Measurements from ENCODE around the gene TRO. TPM values are rescaled to one million over a fixed set of nuclear protein-coding genes. Genes with fewer than 3 reads are reported as not detected.

The TRO gene
- total and polyA plus RNA-seq, 2 of the 13 experiments (the other 11 are each of a cell fraction or from before 2014, with no cell fraction given) = 13.8 to 25.4 TPM

DNA sequence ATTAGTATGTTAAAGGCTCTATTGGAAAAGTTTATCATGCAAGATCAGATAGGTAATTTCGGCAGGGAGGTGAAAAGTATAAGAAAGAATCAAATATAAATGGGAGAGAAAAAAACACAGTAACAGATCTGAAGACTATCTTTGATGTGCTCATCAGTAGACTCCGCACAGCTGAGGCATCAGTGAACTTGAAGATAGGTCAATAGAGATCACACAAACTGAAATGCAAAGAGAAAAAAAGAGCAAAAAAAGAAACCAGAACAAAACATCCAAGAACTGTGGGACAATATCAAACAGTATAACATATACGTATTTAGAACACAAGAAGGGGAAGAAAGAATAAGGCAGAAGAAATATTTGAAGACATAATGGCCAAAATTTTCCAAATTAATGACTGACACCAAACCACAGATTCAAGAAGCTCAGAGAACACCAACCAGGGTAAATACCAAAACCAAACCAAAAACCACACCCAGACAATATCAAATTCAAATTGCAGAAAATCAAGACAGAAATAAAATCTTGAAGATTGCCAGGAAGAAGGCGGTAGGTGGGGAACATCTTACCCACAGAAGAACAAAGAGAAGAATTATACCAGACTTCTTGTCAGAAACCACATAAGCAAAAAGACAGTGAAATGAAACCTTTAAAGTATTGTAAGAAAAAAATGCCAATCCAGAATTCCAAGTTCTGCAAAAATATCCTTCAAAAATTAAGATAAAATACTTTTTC, 44.3 kb downstream of the TRO start (continued):
- TF ChIP-seq ZMYM2 (CRISPR knock-in tag; IDR thresholded peaks at IDR 0.05) = no peak

DNA sequence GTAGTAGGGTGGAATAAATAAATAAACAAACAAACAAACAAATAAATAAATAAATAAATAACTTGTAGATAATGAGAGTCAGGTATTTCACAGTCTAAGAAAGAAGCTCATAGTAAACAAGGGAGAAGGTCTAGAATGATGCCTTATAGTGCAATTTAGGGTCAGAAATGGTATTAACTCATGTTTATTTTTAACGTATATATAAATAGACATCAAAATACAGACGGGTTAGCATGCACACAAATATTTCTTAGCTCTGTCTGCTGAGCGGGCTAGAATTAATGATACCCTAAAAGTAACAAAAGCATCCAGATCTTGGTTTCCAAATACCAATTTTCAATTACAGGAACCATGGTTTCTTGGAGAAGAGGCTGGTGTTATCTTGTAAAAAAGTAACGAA, 56.8 kb downstream of the TRO start:
- H3K36me3 ChIP-seq (replicated peaks in 1 of 2; ENCODE audit: control insufficient read depth in 1 of 2, insufficient read depth in 2 of 2, low read length in 2 of 2) = no peaks in the 10 kb centered on the region
- peaks cover 17% of the 10 kb centered on the region; the same call in 1 of the 2 replicates for H3K4me1 ChIP-seq (ENCODE audit: insufficient read depth, low read length)
- DNase-seq (ENCODE audit: low spot score) (no peak), FAIRE-seq (no peak), ATAC-seq (no peak)
- no peak overlapping the region for H3K4me2 ChIP-seq (ENCODE audit: low read depth, low read length)
- no peak overlapping the region for H3K9ac ChIP-seq (ENCODE audit: insufficient read depth, low read depth, low read length)
- in situ Hi-C loops (cut with HindIII; ENCODE audit: extremely low pct_ligation_motif_present, low pct_unique_long_range_greater_than_20kb) (no loop called here), intact Hi-C loops (cut with micrococcal nuclease; ENCODE audit: unreplicated experiment) (no loop called here)
- CTCF ChIA-PET (ENCODE audit: low intra/inter-chr PET ratio, low total read pairs) = no interaction called here
- no peak overlapping the region for H3K27ac ChIP-seq (ENCODE audit: extremely low read length, insufficient read depth, low read length)
- no peak overlapping the region for H2AFZ ChIP-seq (ENCODE audit: low read length)
- H3K27me3 ChIP-seq (ENCODE audit: control insufficient read depth in 1 of 2, insufficient read depth in 2 of 2, low read length in 2 of 2) = no peaks in the 10 kb centered on the region
- no peaks in the 10 kb centered on the region for H4K20me1 ChIP-seq (ENCODE audit: insufficient read depth, low read length)
- H3K4me3 ChIP-seq (replicated peaks in 1 of 3; ENCODE audit: insufficient read depth in 1 of 3, low read depth in 2 of 3, low read length in 3 of 3) = no peak overlapping the region
- 95% methylated on average over 4 of the region's 4 CpGs for WGBS (ENCODE audit: low lambda C conversion rate)
- H3K79me2 ChIP-seq (ENCODE audit: insufficient read depth, low read length) = no peaks in the 10 kb centered on the region
- H3K9me3 ChIP-seq (ENCODE audit: low read length) = no peaks in the 10 kb centered on the region
- BruUV-seq (replicated peaks) = no TSS peak
- POLR2A ChIA-PET = no interaction called here
- TF ChIP-seq BRCA1 (CRISPR knock-in tag; IDR thresholded peaks at IDR 0.05) (no peak), SP140L (CRISPR knock-in tag; IDR thresholded peaks at IDR 0.05; ENCODE audit: borderline replicate concordance) (no peak), ZSCAN20 (CRISPR knock-in tag; IDR thresholded peaks at IDR 0.05; ENCODE audit: borderline replicate concordance) (no peak), ZNF766 (CRISPR knock-in tag; IDR thresholded peaks at IDR 0.05; ENCODE audit: borderline replicate concordance) (no peak), RNF2 (conservative IDR thresholded peaks at IDR 0.05; ENCODE audit: low read depth) (no peak), NFKB2 (CRISPR knock-in tag; IDR thresholded peaks at IDR 0.05; ENCODE audit: borderline replicate concordance) (no peak), ZFAT (CRISPR knock-in tag; conservative IDR thresholded peaks at IDR 0.05) (no peak)

All from HepG2 (cell line).